Neural progenitor cell (in vitro differentiated cells): ENCODE data around the gene ZC3H12A.

Source experiments
- EZH2 ChIP-seq: fragments of 200-600 bp; sonication (generic); IDR thresholded peaks from 2 replicates; pipeline ENCODE4 v1.6.1; 2017; ENCODE audit warnings: antibody characterized with exemption, mild to moderate bottlenecking, moderate library complexity
- TF ChIP-seq, protein P1 (sequence below): fragments of 200-600 bp; sonication (generic); IDR thresholded peaks from 2 replicates; pipeline ENCODE4 v1.5.1; 2017; ENCODE audit warnings: antibody characterized with exemption, mild to moderate bottlenecking

DNA sequence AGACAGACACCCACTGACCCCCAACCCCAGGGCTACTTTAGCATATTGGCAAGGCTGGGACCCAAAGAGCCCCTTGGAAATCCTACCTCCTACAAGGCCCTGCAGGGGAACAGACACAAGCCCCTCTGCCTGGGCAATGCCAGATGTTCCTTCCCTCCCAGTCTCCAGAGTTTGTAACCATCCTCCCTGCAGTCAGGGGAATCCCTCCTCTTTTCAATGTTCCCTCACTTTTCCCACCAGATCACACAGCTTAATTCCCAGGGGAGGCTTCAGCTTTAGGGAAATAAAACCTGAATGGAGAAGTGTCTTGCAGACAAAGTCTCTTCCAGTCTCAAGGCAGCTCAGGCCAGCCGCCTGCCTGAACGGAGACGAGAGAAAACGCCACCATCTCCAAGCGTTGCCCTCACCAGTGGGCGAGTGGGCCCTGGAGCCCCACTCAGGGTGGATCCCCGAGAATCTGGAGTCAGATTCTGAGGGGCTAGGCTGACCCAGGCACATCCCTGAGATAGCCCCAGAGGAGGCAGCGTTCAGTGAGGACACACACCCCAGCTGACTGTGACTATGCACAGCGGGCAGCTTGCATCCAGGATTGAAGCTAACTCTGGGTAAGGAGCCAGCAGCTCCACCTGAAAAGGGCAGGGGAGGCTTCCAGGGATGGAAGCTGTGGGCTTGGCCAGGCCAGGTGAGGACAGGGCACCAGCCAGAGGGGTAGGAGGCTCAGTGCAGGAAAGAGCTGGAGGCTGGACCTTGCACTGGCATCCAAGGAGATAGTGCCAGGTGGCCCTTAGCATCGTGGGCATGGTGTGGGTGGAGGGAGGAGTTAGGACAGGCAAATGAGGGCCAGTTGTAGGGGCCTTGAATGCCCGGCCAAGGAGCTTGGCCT lies 44.0 kb upstream of the ZC3H12A start:
- TF ChIP-seq, protein P1, sequence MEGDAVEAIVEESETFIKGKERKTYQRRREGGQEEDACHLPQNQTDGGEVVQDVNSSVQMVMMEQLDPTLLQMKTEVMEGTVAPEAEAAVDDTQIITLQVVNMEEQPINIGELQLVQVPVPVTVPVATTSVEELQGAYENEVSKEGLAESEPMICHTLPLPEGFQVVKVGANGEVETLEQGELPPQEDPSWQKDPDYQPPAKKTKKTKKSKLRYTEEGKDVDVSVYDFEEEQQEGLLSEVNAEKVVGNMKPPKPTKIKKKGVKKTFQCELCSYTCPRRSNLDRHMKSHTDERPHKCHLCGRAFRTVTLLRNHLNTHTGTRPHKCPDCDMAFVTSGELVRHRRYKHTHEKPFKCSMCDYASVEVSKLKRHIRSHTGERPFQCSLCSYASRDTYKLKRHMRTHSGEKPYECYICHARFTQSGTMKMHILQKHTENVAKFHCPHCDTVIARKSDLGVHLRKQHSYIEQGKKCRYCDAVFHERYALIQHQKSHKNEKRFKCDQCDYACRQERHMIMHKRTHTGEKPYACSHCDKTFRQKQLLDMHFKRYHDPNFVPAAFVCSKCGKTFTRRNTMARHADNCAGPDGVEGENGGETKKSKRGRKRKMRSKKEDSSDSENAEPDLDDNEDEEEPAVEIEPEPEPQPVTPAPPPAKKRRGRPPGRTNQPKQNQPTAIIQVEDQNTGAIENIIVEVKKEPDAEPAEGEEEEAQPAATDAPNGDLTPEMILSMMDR: no peak
- no peak for TF ChIP-seq EZH2
